Neural cell (in vitro differentiated cells): ENCODE data around the gene WRNIP1.

ENCODE experiments used
- CTCF ChIP-seq: fragments of 450-650 bp; IDR thresholded peaks from 2 replicates; pipeline ENCODE4 v1.5.1; 2014; ENCODE audit warnings: antibody characterized with exemption, mild to moderate bottlenecking, moderate library complexity; ENCODE audit not compliant: poor library complexity, severe bottlenecking
- EP300 ChIP-seq: fragments of 450-650 bp; conservative IDR thresholded peaks from 2 replicates; pipeline ENCODE4 v1.6.1; 2014; ENCODE audit warnings: antibody characterized with exemption, mild to moderate bottlenecking, moderate library complexity; ENCODE audit not compliant: poor library complexity, severe bottlenecking
- EZH2 ChIP-seq: fragments of 200-600, 300-800 bp; shearing (Covaris generic), sonication (generic); IDR thresholded peaks from 2 replicates; pipeline ENCODE4 v1.6.1; 2014; ENCODE audit warnings: antibody characterized with exemption, low read length, borderline replicate concordance, mild to moderate bottlenecking; ENCODE audit not compliant: insufficient read depth, poor library complexity, severe bottlenecking
- POLR2AphosphoS5 ChIP-seq: IDR thresholded peaks from 2 replicates; pipeline ENCODE4 v1.6.1; 2012
- REST ChIP-seq: IDR thresholded peaks from 2 replicates; pipeline ENCODE4 v1.6.1; 2012; ENCODE audit warnings: borderline replicate concordance
- TAF1 ChIP-seq: IDR thresholded peaks from 2 replicates; pipeline ENCODE4 v1.6.1; 2012; ENCODE audit warnings: low read depth

- TF ChIP-seq REST = no peak
- no peak for TF ChIP-seq CTCF
- TF ChIP-seq POLR2AphosphoS5 = no peak
- no peak for TF ChIP-seq EZH2
- no peak for TF ChIP-seq EP300
- no peak for TF ChIP-seq TAF1
These were observed 30.0 kb downstream of the WRNIP1 start for GRCh38 chr6:2795162-2795561.
